SU-DHL-6 (cell line): ENCODE measurements around the gene SAE1.

ENCODE experiments used
- H2AFZ ChIP-seq: fragments of 200-600 bp; sonication (generic); 2 replicates; pipeline ENCODE4 v1.6.1; 2014; ENCODE audit warnings: low read depth, mild to moderate bottlenecking, moderate library complexity, mixed read lengths, antibody characterized with exemption, low read length; ENCODE audit not compliant: severe bottlenecking
- H3F3A ChIP-seq: fragments of 200-600 bp; shearing (Covaris generic); 2 replicates; pipeline ENCODE4 v1.6.0; 2016; ENCODE audit warnings: antibody characterized with exemption, mild to moderate bottlenecking; ENCODE audit not compliant: insufficient read depth
- H3K27ac ChIP-seq: fragments of 200-600 bp; sonication (generic); 2 replicates; pipeline ENCODE4 v1.5.1; 2016; ENCODE audit warnings: low read depth, mild to moderate bottlenecking, low read length, moderate library complexity, mixed read lengths
- H3K27me3 ChIP-seq: fragments of 200-600 bp; sonication (generic), shearing (Covaris generic); 2 replicates; pipeline ENCODE4 v1.6.0; 2014; ENCODE audit warnings: mild to moderate bottlenecking, low read length
- H3K36me3 ChIP-seq: fragments of 200-600 bp; sonication (generic); 2 replicates; pipeline ENCODE4 v1.6.1; 2014; ENCODE audit warnings: mild to moderate bottlenecking, low read length, mixed read lengths
- H3K4me2 ChIP-seq: fragments of 300-600, 200-600 bp; shearing (Covaris generic), sonication (generic); 2 replicates; pipeline ENCODE4 v1.6.0; 2014; ENCODE audit warnings: low read length, low read depth, mild to moderate bottlenecking; ENCODE audit not compliant: poor library complexity, severe bottlenecking
- H3K4me3 ChIP-seq: fragments of 200-600 bp; sonication (generic); 2 replicates; pipeline ENCODE4 v1.5.1; 2014; ENCODE audit warnings: antibody characterized with exemption, low read length, mild to moderate bottlenecking, mixed read lengths; ENCODE audit not compliant: insufficient read depth, poor library complexity, severe bottlenecking
- H3K79me2 ChIP-seq: fragments of 200-600 bp; sonication (generic); 2 replicates; pipeline ENCODE4 v1.6.1; 2014; ENCODE audit warnings: mild to moderate bottlenecking, low read length, moderate library complexity; ENCODE audit not compliant: insufficient read depth
- H3K9ac ChIP-seq: fragments of 200-600 bp; sonication (generic); 2 replicates; pipeline ENCODE4 v1.7.0; 2014; ENCODE audit warnings: mild to moderate bottlenecking, low read length
- H3K9me2 ChIP-seq: fragments of 200-600 bp; sonication (generic); replicated peaks from 2 replicates; pipeline ENCODE4 v1.6.1; 2014; ENCODE audit warnings: low read length; ENCODE audit not compliant: insufficient read depth
- H3K9me3 ChIP-seq: fragments of 200-600 bp; sonication (generic); 2 replicates; pipeline ENCODE4 v1.6.1; 2014; ENCODE audit warnings: low read length, mixed read lengths; ENCODE audit not compliant: insufficient read depth
- H4K20me1 ChIP-seq: fragments of 200-600 bp; sonication (generic); 2 replicates; pipeline ENCODE4 v1.6.1; 2014; ENCODE audit warnings: low read depth, mild to moderate bottlenecking, antibody characterized with exemption, low read length, moderate library complexity, mixed read lengths
- CTCF ChIP-seq: fragments of 200-600 bp; sonication (generic); IDR thresholded peaks from one replicate; pipeline ENCODE4 v1.5.1; 2017; ENCODE audit warnings: antibody characterized with exemption, mild to moderate bottlenecking, low read length, moderate library complexity; ENCODE audit not compliant: insufficient read depth, poor library complexity, severe bottlenecking
- EZH2phosphoT487 ChIP-seq: fragments of 200-600 bp; sonication (generic), shearing (Covaris generic); conservative IDR thresholded peaks from 2 replicates; pipeline ENCODE4 v1.6.1; 2018; ENCODE audit warnings: mild to moderate bottlenecking, antibody characterized with exemption, low read length, moderate library complexity, mixed read lengths

Gene SAE1

DNA sequence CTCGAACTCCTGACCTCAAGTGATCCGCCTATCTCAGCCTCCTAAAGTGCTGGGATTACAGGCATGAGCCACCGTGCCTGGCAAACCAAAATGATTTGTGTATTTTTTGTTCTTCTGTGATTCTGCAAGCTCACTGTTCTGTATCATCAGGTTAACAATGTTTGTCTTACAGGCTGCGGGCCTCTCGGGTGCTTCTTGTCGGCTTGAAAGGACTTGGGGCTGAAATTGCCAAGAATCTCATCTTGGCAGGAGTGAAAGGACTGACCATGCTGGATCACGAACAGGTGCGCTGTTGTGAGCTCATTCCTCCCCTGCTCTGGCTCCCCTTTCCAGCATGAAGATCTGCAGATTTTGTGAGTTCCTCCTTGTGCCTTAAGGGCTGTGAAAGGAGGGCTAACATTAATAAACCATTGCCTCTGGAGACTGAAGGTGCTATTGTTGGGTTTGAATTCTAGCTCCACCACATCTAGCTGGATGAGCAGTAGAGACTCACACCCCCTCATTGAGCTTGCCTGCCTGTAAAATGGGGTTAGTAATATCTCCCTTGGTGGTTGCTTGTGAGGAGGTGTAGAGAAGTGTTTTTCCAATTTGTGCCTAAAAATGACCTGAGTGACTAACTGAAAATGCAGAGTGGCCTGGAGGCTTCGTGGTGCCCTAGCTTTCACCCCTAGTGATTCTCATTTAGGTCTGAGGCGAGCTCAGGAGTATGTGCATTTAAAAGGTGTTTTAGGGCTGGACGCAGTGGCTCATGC lies 12.9 kb downstream of the SAE1 start:
- Histone ChIP-seq H3K9me3 (no peaks in the 10 kb centered on the region), H3K27me3 (no peaks in the 10 kb centered on the region), H3F3A (peaks cover 5% of the 10 kb centered on the region; the same call in 1 of the 2 replicates), H3K9me2 (no peaks in the 10 kb centered on the region), H3K27ac (no peak overlapping the region), H3K4me3 (no peak overlapping the region), H3K9ac (no peak overlapping the region), H4K20me1 (peaks cover 8% of the 10 kb centered on the region), H3K36me3 (peaks cover 26% of the 10 kb centered on the region; the same call in 1 of the 2 replicates), H3K79me2 (peaks cover 96% of the 10 kb centered on the region), H3K4me2 (no peak overlapping the region), H2AFZ (no peak overlapping the region)
- TF ChIP-seq CTCF: no peak

- H3K4me3 ChIP-seq: no peak overlapping the region
- no peaks in the 10 kb centered on the region for H3K27me3 ChIP-seq
- peaks cover 7% of the 10 kb centered on the region; the same call in 1 of the 2 replicates for H4K20me1 ChIP-seq
- no peak overlapping the region for H3K9ac ChIP-seq
- peaks cover 29% of the 10 kb centered on the region; the same call in 1 of the 2 replicates for H3K36me3 ChIP-seq
- peaks cover 5% of the 10 kb centered on the region; the same call in 1 of the 2 replicates for H3F3A ChIP-seq
- H3K9me2 ChIP-seq: no peaks in the 10 kb centered on the region
- peaks cover 90% of the 10 kb centered on the region for H3K79me2 ChIP-seq
- no peaks in the 10 kb centered on the region for H3K9me3 ChIP-seq
- H2AFZ ChIP-seq: no peak overlapping the region
- no peak overlapping the region for H3K27ac ChIP-seq
- no peak overlapping the region for H3K4me2 ChIP-seq
- no peak for TF ChIP-seq CTCF
- TF ChIP-seq EZH2phosphoT487: no peak
These were observed 14.0 kb downstream of the SAE1 start for GRCh38 chr19:47144630-47145029.

DNA sequence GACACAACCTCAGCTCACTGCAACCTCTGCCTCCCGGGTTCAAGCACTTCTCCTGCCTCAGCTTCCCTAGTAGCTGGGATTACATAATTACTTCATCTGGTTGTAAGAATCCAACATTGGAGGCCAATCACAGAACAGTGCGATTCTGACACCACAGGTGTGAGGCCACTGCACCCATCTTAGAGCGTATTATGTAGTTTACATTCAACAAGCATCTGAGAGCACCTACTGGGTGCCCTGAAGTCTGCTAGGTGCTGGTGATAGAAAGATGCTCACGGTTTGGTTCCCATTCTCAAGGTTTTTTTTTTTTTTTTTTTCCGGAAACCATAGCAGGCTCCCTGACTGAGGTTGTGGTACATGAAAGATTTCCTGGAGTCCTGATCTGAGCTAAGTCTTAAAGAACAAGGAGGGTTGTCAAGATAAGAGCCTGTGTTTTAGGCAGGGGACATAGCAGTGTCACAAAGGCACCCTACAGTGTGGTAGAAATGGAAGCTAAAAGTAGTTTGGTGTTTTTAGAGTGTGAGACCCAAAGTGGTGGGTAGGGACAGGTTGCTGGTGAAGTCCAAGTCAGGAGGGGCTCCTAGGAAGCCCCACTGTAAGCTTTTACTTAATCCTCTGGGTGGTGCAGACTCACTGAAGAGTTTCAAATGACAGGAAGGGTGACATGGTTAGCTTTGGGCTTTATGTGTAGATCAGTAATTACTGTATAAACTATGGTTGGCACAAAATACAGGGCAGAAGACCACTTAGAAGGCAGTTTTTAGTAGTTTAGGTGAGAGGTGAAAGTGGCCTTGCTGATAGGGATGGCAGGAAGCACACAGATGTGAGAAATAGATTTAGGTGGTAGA lies 15.2 kb downstream of the SAE1 start:
- H3K9me3 ChIP-seq: no peaks in the 10 kb centered on the region
- no peak overlapping the region for H3K27ac ChIP-seq
- H3K9ac ChIP-seq: no peak overlapping the region
- peaks cover 7% of the 10 kb centered on the region; the same call in 1 of the 2 replicates for H4K20me1 ChIP-seq
- H3K27me3 ChIP-seq: no peaks in the 10 kb centered on the region
- H2AFZ ChIP-seq: no peak overlapping the region
- H3K9me2 ChIP-seq: no peaks in the 10 kb centered on the region
- H3K4me2 ChIP-seq: no peak overlapping the region
- H3K4me3 ChIP-seq: no peak overlapping the region
- peaks cover 87% of the 10 kb centered on the region for H3K79me2 ChIP-seq
- TF ChIP-seq EZH2phosphoT487 (no peak), CTCF (no peak)
- H3F3A ChIP-seq: peaks cover 5% of the 10 kb centered on the region; the same call in 1 of the 2 replicates
- peaks cover 38% of the 10 kb centered on the region; the same call in 1 of the 2 replicates for H3K36me3 ChIP-seq
